ENCODE measurements around the gene LIMS2.

Gene LIMS2

DNA sequence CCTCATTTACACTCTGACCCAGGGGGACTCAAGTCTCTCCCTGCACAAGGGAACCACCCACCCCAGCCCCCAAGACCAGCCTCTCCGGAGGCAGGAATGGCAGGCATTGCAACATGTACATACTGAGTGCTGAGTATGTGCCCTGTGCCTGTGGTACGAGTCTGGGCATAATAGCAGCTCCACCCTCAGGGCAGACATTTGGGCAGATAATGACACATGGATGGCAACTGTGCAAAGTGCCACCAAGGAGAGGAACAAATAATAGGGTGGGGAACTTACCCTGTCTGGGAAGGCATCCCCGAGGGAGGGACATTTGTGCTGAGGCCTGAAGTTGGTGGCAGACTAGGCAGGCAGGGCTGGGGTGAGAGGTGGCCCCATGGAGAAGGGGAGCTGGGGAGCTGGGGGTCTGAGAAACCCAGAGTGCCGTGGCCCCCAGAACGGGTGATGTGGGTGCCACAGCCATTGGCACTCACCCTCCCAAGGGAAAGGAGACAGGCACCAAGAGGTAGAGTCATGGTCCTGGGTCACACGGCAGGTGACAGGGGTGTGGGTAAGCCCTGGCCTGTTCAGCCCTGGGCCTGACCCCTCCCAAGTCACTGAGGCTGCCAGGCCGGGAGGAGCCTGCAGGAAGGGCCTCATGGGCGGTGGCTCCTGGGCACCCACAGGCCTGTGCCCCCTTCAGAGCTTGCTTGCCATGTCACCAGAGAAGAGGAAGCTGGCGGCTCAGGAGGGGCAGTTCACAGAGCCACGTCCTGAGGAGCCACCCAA lies 45.0 kb downstream of the LIMS2 start:
- H3K27ac ChIP-seq = no peak overlapping the region
- H3K4me3 ChIP-seq = no peak overlapping the region

DNA sequence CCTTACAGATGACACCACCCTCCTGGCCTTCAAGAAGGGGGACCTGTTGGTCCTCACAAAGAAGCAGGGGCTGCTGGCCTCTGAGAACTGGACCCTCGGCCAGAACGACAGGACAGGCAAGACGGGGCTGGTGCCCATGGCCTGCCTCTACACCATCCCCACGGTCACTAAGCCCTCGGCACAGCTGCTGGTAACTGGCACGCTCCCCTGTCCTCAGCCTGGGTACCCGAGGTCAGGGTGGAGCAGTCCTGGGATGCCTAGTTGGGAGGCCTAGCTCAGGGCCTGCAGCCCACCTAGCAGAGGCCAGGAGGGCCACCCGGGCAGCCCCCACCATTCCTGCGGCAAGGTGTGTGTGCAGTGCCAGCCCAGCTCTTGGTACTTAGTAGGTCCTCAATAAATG lies 45.7 kb downstream of the LIMS2 start:
- no peak overlapping the region for H3K27ac ChIP-seq

DNA sequence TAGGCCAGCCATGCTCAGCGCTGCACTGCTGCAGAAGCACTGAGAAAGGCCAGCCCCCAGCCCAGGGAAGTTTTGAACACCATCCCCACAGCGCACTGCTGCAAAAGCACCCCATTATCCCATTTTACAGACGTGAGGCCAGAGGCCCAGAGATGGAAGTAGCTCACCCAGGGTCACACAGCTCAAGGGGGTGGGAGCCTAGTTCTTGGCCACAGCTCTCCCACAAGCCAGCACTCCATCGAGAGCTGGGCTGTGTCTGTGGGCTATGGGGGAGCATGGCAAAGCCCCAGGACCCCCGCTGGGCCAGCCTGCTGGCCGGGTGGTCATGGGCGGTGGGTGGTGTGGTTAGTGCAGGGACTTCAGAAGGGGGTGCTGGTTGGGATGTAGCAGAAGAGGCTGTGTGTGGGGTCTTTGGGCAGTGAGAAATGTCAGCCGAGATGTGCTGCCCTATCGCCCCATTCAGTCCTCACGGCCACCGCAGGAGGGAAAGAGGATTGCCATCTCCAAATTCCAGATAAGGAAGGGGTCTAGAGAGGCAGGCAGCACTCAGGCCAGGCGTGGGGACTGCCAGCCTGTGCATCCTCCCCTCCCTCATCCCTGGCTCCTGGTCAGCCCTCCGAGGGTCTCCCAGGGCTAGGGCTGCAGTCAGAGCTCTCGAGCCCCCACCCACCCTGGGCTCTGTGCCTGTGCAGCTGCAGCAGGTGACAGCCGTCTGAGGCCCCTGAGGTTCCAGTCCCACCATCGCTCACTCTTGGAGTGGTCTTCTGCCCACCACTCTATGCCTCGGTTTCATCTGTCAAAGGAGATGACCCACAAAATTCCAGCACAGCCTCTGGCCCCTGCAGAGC lies 46.3 kb downstream of the LIMS2 start:
- Histone ChIP-seq H3K4me3 (no peak overlapping the region), H3K27ac (no peak overlapping the region)

More for the DNA sequence above, 45.7 kb downstream of the LIMS2 start:
- H3K4me3 ChIP-seq = no peak overlapping the region

DNA sequence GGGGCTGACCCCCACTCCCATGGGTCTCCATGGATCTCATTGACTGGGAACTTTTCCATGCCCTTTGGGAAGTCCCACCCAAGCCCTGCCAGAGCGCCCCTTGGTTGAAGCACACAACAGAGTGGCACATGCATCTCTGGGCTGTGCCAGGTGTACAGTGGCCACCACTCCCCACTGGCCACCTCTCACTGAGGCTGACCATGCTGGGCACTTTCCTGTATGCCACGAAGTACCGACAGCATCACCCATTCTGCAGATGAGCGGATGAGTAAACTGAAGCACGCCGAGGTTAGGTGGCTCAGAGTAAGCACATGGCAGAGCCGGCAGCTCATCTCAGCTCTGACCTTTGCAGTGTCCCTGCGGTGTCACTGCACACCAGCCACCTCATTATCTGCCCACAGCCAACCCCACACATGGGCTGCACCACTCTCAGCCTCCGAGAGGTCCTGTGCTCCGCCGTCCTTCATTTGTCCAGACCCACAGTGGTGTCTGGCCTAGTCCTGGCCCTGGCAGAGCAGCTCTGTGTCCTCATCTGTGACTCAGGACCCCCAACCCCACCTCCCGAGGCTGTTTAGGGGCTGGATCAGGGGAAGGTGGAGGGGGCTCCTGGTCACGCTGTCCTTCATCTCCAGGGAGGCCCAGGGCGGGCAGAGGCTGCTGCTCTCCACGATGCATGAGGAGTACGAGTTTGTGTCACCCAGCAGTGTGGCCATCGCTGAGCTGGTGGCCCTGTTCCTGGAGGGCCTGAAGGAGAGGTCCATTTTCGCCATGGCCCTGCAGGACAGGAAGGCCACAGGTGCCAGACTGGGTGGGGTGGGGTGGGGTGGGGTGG lies 47.4 kb downstream of the LIMS2 start:
- H3K27ac ChIP-seq = no peak overlapping the region

GRCh38 chr2:127626917-127627739 lies 48.2 kb downstream of the LIMS2 start:
- Histone ChIP-seq H3K4me3 (no peak overlapping the region), H3K27ac (no peak overlapping the region)

More for the DNA sequence above, 47.4 kb downstream of the LIMS2 start:
- H3K4me3 ChIP-seq = no peak overlapping the region

DNA sequence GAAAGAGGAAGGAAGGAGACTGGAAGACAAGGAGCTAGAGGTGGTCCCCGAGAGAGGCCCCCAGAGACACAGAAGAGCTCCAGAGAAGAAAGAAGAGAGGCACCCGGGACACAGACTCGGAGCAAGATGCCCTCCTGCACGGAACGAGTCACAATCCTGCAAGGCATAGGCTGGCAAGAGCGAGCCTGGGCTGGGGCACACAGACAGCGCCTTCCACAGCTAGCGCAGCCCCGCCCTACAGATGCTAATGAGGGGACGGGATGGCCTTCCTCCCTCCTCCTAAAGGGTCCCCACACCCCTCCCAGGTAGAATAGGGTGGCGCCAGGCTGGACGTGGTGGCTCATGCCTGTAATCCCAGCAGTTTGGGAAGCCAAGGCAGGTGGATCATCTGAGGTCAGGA lies 49.2 kb downstream of the LIMS2 start:
- Histone ChIP-seq H3K4me3 (no peak overlapping the region), H3K27ac (no peak overlapping the region)

- Histone ChIP-seq H3K4me3 (no peak overlapping the region), H3K27ac (no peak overlapping the region)
Measured at GRCh38 chr2:127625572-127625951, 49.8 kb downstream of the LIMS2 start.

DNA sequence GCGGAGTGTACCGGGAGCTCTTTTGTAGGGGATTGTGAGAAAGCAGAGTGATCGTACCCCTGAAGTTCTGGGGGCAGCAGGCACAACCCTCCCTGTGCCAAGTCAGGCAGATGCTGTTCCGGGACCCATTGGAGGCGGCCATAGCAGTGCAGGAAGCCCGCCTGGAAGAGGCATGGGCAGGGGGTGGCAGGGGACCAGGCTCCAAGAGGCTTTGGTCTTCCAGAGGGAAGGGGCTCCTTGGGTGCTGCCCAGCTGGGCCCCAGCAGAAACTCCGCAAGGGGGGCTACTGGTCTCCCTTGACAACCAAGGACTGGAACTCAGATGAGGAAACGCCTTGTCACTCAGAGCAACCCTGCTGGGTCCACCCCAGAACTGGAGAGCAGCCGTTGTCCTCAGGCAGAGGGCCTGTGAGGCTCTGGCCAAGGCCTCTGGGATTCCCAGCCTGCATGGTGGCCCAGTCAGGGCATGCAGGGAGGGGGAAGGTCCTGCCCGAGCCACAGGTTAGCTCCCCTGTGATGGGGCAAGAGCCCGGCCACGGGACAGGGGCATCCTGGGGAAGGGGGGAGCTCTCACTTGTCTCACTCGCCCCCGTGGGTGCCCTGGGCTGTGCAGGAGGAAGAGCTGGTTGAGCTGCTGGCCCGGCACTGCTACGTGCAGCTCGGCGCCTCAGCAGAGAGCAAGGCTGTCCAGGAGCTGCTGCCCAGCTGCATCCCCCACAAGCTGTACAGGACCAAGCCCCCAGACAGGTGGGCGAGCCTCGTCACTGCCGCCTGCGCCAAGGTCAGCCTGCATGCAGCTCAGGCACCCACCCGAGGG lies 50.4 kb downstream of the LIMS2 start:
- H3K4me3 ChIP-seq = no peak overlapping the region
- H3K27ac ChIP-seq = no peak overlapping the region

DNA sequence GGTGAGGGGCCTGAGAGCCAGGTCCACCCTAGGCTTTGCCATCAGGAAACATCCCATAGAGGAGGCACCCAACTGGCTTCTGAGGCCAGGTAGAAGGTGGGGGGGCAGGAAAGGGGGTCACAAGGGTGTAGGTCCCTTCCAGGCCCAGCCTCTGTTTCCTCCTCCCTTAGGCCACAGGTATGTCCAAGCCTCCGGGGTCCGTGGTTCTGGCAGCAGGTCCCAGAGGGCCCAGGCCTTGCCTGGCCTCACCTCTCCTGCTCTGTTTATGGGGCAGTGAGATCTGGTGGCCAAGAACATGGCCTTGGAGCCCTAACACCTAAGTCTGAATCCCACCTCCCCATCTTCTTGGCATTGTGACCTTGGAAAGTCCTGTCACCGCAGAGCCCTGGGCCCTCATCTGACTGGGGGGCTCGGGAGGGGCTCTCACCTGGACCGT lies 51.0 kb downstream of the LIMS2 start:
- H3K4me3 ChIP-seq = no peak overlapping the region
- H3K27ac ChIP-seq = no peak overlapping the region

- Histone ChIP-seq H3K4me3 (no peak overlapping the region), H3K27ac (no peak overlapping the region)
Measured at GRCh38 chr2:127623388-127624319, 51.7 kb downstream of the LIMS2 start.

DNA sequence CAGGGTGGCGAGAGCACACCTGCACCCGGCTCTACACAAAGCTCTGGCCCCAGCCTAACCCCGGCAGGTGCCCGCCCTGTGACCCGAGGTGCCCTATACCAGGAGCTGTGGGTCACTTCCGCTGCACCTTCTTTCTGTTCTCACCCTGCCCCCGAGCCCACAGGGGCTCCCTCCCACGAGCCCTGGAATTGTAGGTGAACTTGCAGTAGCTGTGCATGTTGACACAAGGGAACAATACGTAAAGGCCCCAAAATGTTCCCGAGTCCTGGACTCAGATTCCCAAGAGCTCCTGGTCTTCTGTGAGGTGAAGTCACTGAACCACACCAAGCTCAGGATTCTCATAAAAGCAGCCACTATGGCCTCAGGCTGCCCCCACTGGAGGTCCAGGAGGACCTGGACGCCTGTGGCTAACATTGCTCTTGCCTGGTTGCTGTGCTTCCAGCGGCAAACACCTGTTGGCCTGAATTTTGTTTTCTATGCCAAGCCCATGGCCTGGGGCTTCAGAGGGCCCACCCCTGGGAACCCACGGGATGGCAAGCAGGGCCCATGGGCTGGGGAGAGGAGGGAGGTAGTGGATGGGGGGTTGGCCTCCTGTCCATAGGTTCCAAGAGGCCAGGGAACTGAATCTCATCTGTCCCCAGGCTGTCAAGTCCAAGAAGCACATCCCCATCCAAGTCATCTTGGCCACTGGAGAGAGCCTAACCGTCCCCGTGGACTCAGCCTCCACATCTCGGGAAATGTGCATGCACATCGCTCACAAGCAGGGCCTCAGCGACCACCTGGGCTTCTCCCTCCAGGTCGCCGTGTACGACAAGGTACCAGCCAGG lies 52.6 kb downstream of the LIMS2 start:
- H3K4me3 ChIP-seq = no peak overlapping the region
- no peak overlapping the region for H3K27ac ChIP-seq

DNA sequence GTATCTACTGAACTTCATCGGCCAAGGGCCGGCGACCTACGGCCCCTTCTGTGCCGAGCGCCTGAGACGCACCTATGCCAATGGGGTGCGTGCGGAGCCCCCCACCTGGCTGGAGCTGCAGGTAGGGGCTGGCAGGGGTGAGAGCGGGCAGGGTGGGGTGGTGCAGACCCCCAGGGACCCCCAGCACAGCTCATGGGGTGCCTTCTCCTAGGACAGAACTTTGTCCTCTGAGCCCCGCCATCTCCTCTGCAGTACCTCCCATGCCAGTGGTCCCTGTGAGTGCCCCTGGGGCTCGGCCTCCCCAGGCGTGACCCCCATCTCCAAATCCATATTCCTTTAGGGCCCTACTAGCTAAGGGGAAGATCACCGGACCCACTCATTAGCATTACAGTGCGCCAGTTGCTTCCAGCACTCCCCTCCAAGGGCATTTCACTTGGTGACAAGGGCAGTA lies 53.3 kb downstream of the LIMS2 start:
- H3K4me3 ChIP-seq = no peak overlapping the region
- H3K27ac ChIP-seq = no peak overlapping the region

GRCh38 chr2:127620866-127621265 lies 54.5 kb downstream of the LIMS2 start:
- Histone ChIP-seq H3K27ac (no peak overlapping the region), H3K4me3 (no peak overlapping the region)

GRCh38 chr2:127619877-127620705 lies 55.2 kb downstream of the LIMS2 start:
- no peak overlapping the region for H3K4me3 ChIP-seq
- no peak overlapping the region for H3K27ac ChIP-seq

GRCh38 chr2:127619203-127619590 lies 56.1 kb downstream of the LIMS2 start:
- Histone ChIP-seq H3K27ac (no peak overlapping the region), H3K4me3 (no peak overlapping the region)
